ENCODE measurements around the gene SPOCK2. TPM values are rescaled to one million over a fixed set of nuclear protein-coding genes. Genes with fewer than 3 reads are reported as not detected.

The SPOCK2 gene
- total RNA-seq, 1 experiment from 2014 or later, result 1.1 TPM

DNA sequence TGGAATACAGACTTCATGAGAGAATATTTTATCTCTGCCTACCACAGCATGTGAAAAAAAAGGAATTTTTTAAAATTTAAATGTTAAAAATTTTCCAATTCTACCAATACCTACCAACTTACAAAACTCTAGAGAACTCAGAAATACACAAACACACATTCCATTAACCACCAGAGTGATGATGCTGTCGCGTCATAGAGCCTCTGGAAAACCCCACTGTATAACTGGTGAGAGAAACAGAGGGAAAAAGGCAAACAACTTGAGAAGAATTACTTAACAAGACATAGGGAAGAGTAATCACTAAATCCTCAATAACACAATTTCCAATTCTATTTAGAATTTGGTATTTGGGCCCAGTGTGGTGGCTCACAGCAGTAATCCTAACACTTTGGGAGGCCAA lies 6.2 kb upstream of the SPOCK2 start:
- ChIA-PET CTCF (interaction anchor here (1.0 kb wide), 1 partner anchor 32 kb away, joined by 5 read pairs; no protein-coding TSS in a partner anchor), RAD21 (ENCODE audit: low non-redundant PET in 1 of 2, low total read pairs in 2 of 2, uncharacterized antibody in 2 of 2, unreplicated experiment in 2 of 2) (no interaction called here), POLR2A (no interaction called here)
- no peaks in the 10 kb centered on the region for H3K79me2 ChIP-seq (ENCODE audit: insufficient read depth, low read length)
- intact Hi-C loops (cut with micrococcal nuclease), result no loop called here
- H2AFZ ChIP-seq (ENCODE audit: low read depth, low read length, poor library complexity, severe bottlenecking), result no peak overlapping the region
- no TSS peak for BruUV-seq (replicated peaks)
- no peaks in the 10 kb centered on the region for H4K20me1 ChIP-seq (ENCODE audit: insufficient read depth)
- no peaks in the 10 kb centered on the region for H3K36me3 ChIP-seq (ENCODE audit: control insufficient read depth in 1 of 2, insufficient read depth in 2 of 2, low read length in 2 of 2)
- no peaks in the 10 kb centered on the region for H3K9me3 ChIP-seq (ENCODE audit: control insufficient read depth in 1 of 2, insufficient read depth in 1 of 2, low read depth in 1 of 2, low read length in 2 of 2)
- H3K4me1 ChIP-seq (ENCODE audit: control insufficient read depth in 1 of 2, insufficient read depth in 2 of 2, low read length in 2 of 2), result peaks cover 30 to 42% of the 10 kb centered on the region in 2 experiments
- no peaks in the 10 kb centered on the region for H3K27me3 ChIP-seq (ENCODE audit: insufficient read depth, low read length)
- no peak overlapping the region for H3K4me3 ChIP-seq (replicated peaks in 1 of 2; ENCODE audit: low read depth in 1 of 2, low read length in 2 of 2)
- H3K9me2 ChIP-seq (ENCODE audit: insufficient read depth), result no peaks in the 10 kb centered on the region
- no peak overlapping the region for H3K4me2 ChIP-seq (ENCODE audit: low read length)
- TF ChIP-seq, protein P1, sequence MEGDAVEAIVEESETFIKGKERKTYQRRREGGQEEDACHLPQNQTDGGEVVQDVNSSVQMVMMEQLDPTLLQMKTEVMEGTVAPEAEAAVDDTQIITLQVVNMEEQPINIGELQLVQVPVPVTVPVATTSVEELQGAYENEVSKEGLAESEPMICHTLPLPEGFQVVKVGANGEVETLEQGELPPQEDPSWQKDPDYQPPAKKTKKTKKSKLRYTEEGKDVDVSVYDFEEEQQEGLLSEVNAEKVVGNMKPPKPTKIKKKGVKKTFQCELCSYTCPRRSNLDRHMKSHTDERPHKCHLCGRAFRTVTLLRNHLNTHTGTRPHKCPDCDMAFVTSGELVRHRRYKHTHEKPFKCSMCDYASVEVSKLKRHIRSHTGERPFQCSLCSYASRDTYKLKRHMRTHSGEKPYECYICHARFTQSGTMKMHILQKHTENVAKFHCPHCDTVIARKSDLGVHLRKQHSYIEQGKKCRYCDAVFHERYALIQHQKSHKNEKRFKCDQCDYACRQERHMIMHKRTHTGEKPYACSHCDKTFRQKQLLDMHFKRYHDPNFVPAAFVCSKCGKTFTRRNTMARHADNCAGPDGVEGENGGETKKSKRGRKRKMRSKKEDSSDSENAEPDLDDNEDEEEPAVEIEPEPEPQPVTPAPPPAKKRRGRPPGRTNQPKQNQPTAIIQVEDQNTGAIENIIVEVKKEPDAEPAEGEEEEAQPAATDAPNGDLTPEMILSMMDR (IDR thresholded peaks at IDR 0.05 in 2 of 3, conservative IDR thresholded peaks at IDR 0.05 in 1 of 3; ENCODE audit: borderline replicate concordance in 1 of 3, insufficient read depth in 1 of 3, low read depth in 2 of 3, low read length in 2 of 3), result no peak
- TF ChIP-seq SIN3A (IDR thresholded peaks at IDR 0.05; ENCODE audit: low read depth), result no peak
- H3K27ac ChIP-seq (ENCODE audit: low read depth, low read length), result no peak overlapping the region
- DNase-seq (ENCODE audit: low read depth, low spot score), result no peak
- no peak overlapping the region for H3K9ac ChIP-seq (ENCODE audit: low read length)
- ATAC-seq, result no peak

GRCh38 chr10:72093450-72093849 lies 5.1 kb upstream of the SPOCK2 start:
- ATAC-seq (no peak), DNase-seq (ENCODE audit: low read depth, low spot score) (no peak)
- POLR2A ChIA-PET, result no interaction called here
- no TSS peak for BruUV-seq (replicated peaks)
- RAD21 ChIA-PET (ENCODE audit: low non-redundant PET in 1 of 2, low total read pairs in 2 of 2, uncharacterized antibody in 2 of 2, unreplicated experiment in 2 of 2), result no interaction called here
- H3K9me3 ChIP-seq (ENCODE audit: control insufficient read depth in 1 of 2, insufficient read depth in 1 of 2, low read depth in 1 of 2, low read length in 2 of 2), result no peaks in the 10 kb centered on the region
- CTCF ChIA-PET, result interaction anchor here (1.0 kb wide), 1 partner anchor 33 kb away, joined by 5 read pairs; no protein-coding TSS in a partner anchor
- intact Hi-C loops (cut with micrococcal nuclease), result no loop called here
- no peaks in the 10 kb centered on the region for H3K79me2 ChIP-seq (ENCODE audit: insufficient read depth, low read length)
- H3K4me3 ChIP-seq (replicated peaks in 1 of 2; ENCODE audit: low read depth in 1 of 2, low read length in 2 of 2), result no peak overlapping the region
- TF ChIP-seq, protein P2, sequence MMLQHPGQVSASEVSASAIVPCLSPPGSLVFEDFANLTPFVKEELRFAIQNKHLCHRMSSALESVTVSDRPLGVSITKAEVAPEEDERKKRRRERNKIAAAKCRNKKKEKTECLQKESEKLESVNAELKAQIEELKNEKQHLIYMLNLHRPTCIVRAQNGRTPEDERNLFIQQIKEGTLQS (IDR thresholded peaks at IDR 0.05), result no peak
- TF ChIP-seq ZFX (IDR thresholded peaks at IDR 0.05) (no peak), SP1 (IDR thresholded peaks at IDR 0.05; ENCODE audit: low read depth) (no peak), FOSL1 (IDR thresholded peaks at IDR 0.05; ENCODE audit: low read depth) (no peak), POLR2A (IDR thresholded peaks at IDR 0.05; ENCODE audit: borderline replicate concordance, extremely low read depth, insufficient read depth, insufficient read length) (no peak), POLR2AphosphoS5 (IDR thresholded peaks at IDR 0.05; ENCODE audit: low read depth, low read length) (no peak)
- TF ChIP-seq, protein P3, sequence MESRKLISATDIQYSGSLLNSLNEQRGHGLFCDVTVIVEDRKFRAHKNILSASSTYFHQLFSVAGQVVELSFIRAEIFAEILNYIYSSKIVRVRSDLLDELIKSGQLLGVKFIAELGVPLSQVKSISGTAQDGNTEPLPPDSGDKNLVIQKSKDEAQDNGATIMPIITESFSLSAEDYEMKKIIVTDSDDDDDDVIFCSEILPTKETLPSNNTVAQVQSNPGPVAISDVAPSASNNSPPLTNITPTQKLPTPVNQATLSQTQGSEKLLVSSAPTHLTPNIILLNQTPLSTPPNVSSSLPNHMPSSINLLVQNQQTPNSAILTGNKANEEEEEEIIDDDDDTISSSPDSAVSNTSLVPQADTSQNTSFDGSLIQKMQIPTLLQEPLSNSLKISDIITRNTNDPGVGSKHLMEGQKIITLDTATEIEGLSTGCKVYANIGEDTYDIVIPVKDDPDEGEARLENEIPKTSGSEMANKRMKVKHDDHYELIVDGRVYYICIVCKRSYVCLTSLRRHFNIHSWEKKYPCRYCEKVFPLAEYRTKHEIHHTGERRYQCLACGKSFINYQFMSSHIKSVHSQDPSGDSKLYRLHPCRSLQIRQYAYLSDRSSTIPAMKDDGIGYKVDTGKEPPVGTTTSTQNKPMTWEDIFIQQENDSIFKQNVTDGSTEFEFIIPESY (IDR thresholded peaks at IDR 0.05; ENCODE audit: extremely low read depth, insufficient replicate concordance, low read length), result no peak
- H3K4me2 ChIP-seq (ENCODE audit: low read length), result no peak overlapping the region
- H3K27ac ChIP-seq (ENCODE audit: low read depth, low read length), result no peak overlapping the region
- H3K9me2 ChIP-seq (ENCODE audit: insufficient read depth), result no peaks in the 10 kb centered on the region
- no peaks in the 10 kb centered on the region for H3K27me3 ChIP-seq (ENCODE audit: insufficient read depth, low read length)
- no peak overlapping the region for H2AFZ ChIP-seq (ENCODE audit: low read depth, low read length, poor library complexity, severe bottlenecking)
- peaks cover 18 to 31% of the 10 kb centered on the region in 2 experiments for H3K4me1 ChIP-seq (ENCODE audit: control insufficient read depth in 1 of 2, insufficient read depth in 2 of 2, low read length in 2 of 2)
- H4K20me1 ChIP-seq (ENCODE audit: insufficient read depth), result no peaks in the 10 kb centered on the region
- H3K9ac ChIP-seq (ENCODE audit: low read length), result no peak overlapping the region
- H3K36me3 ChIP-seq (ENCODE audit: control insufficient read depth in 1 of 2, insufficient read depth in 2 of 2, low read length in 2 of 2), result no peaks in the 10 kb centered on the region
